GM12878 (cell line): ENCODE measurements around the gene TSPEAR.

Experiments
- CTCF ChIP-seq, 3 experiments: IDR thresholded peaks in 2 of 3; conservative IDR thresholded peaks in 1 of 3; 2 replicates each; pipeline ENCODE4 v1.5.1; 2011; ENCODE audit warnings: low read depth in 3 of 3, low read length in 3 of 3, mild to moderate bottlenecking in 3 of 3, control low read depth in 2 of 3, moderate library complexity in 2 of 3, inconsistent platforms in 1 of 3, mixed read lengths in 1 of 3; ENCODE audit not compliant: control insufficient read depth in 2 of 3, insufficient read depth in 1 of 3; ENCODE audit errors: extremely low read depth in 1 of 3
- GABPA ChIP-seq: IDR thresholded peaks from 2 replicates; pipeline ENCODE4 v1.6.1; 2014; ENCODE audit warnings: antibody characterized with exemption, low read depth, mild to moderate bottlenecking, inconsistent platforms
- IRF4 ChIP-seq: IDR thresholded peaks from 2 replicates; pipeline ENCODE4 v1.6.1; 2011; ENCODE audit warnings: low read depth, low read length
- JUNB ChIP-seq: IDR thresholded peaks from 2 replicates; pipeline ENCODE4 v1.6.1; 2016; ENCODE audit warnings: antibody characterized with exemption, mild to moderate bottlenecking
- MYC ChIP-seq: IDR thresholded peaks from 2 replicates; pipeline ENCODE4 v1.6.1; 2011; ENCODE audit warnings: mild to moderate bottlenecking, low read length, moderate library complexity, inconsistent platforms; ENCODE audit not compliant: insufficient read depth, insufficient replicate concordance, insufficient read length, severe bottlenecking
- NFYA ChIP-seq: IDR thresholded peaks from 2 replicates; pipeline ENCODE4 v1.6.1; 2011; ENCODE audit warnings: low read depth, mild to moderate bottlenecking, low read length, improper control_type of control experiment, borderline replicate concordance
- PRDM15 ChIP-seq: fragments of 450-650 bp; formaldehyde crosslinking; IDR thresholded peaks from 2 replicates; pipeline ENCODE4 v1.4.0; 2020; ENCODE audit warnings: mild to moderate bottlenecking, moderate library complexity
- REST ChIP-seq: IDR thresholded peaks from 2 replicates; pipeline ENCODE4 v1.6.1; 2012; ENCODE audit warnings: mild to moderate bottlenecking, low read depth, low read length
- SIN3A ChIP-seq: IDR thresholded peaks from 2 replicates; pipeline ENCODE4 v1.6.1; 2012; ENCODE audit warnings: low read depth, low read length, improper control_type of control experiment

GRCh38 chr21:44730951-44731579 is 19.7 kb upstream of the TSPEAR start:
- no peak for TF ChIP-seq NFYA
- TF ChIP-seq MYC, result no peak
- TF ChIP-seq CTCF (IDR thresholded peaks at IDR 0.05 in 2 of 3, conservative IDR thresholded peaks at IDR 0.05 in 1 of 3; ENCODE audit: control insufficient read depth in 2 of 3, extremely low read depth in 1 of 3, insufficient read depth in 1 of 3, low read depth in 3 of 3, low read length in 3 of 3), result no peak
- TF ChIP-seq GABPA, result no peak
- no peak for TF ChIP-seq JUNB
- TF ChIP-seq IRF4, result no peak
- TF ChIP-seq SIN3A, result no peak
- no peak for TF ChIP-seq PRDM15 (CRISPR knock-in tag)
- TF ChIP-seq REST, result no peak
